HepG2 (cell line): ENCODE data around the gene ISY1. TPM values are rescaled to one million over a fixed set of nuclear protein-coding genes. Genes with fewer than 3 reads are reported as not detected.
A peak's percentile ranks its signal among the peaks of the same experiment; 100 is the strongest.

ENCODE experiments used
- ARHGAP35 ChIP-seq: sonication (generic); formaldehyde crosslinking; IDR thresholded peaks from 2 replicates; pipeline ENCODE4 v1.9.0; 2022; ENCODE audit warnings: mild to moderate bottlenecking, inconsistent platforms, moderate library complexity, missing genetic modification reagents, borderline replicate concordance
- CEBPB ChIP-seq: IDR thresholded peaks from 2 replicates; pipeline ENCODE4 v1.6.1; 2011; ENCODE audit warnings: low read depth, low read length, improper control_type of control experiment, borderline replicate concordance
- HDAC1 ChIP-seq: sonication (generic); formaldehyde crosslinking; IDR thresholded peaks from 2 replicates; pipeline ENCODE4 v1.5.1; 2020; ENCODE audit warnings: mild to moderate bottlenecking, missing genetic modification reagents
- HOXA9 ChIP-seq: sonication (generic); formaldehyde crosslinking; IDR thresholded peaks from 2 replicates; pipeline ENCODE4 v1.8.1; 2022; ENCODE audit warnings: missing genetic modification reagents, mild to moderate bottlenecking, moderate library complexity, borderline replicate concordance
- MAF1 ChIP-seq: sonication (generic); formaldehyde crosslinking; IDR thresholded peaks from 2 replicates; pipeline ENCODE4 v1.5.0; 2020; ENCODE audit warnings: missing genetic modification reagents, borderline replicate concordance
- SCMH1 ChIP-seq: sonication (generic); formaldehyde crosslinking; IDR thresholded peaks from 2 replicates; pipeline ENCODE4 v1.9.0; 2021; ENCODE audit warnings: missing genetic modification reagents, mild to moderate bottlenecking, borderline replicate concordance
- SRY ChIP-seq: sonication (generic); formaldehyde crosslinking; IDR thresholded peaks from 2 replicates; pipeline ENCODE4 v1.8.0; 2022; ENCODE audit warnings: mild to moderate bottlenecking, missing genetic modification reagents
- ZBTB21 ChIP-seq: sonication (generic); formaldehyde crosslinking; IDR thresholded peaks from 2 replicates; pipeline ENCODE4 v1.4.0; 2020; ENCODE audit warnings: missing genetic modification reagents
- ZFP36L1 ChIP-seq: sonication (generic); formaldehyde crosslinking; IDR thresholded peaks from 2 replicates; pipeline ENCODE4 v1.8.0; 2022; ENCODE audit warnings: mild to moderate bottlenecking, missing genetic modification reagents, moderate library complexity
- ZFP62 ChIP-seq: sonication (generic); formaldehyde crosslinking; IDR thresholded peaks from 2 replicates; pipeline ENCODE4 v1.4.0; 2020; ENCODE audit warnings: missing genetic modification reagents
- ZNF17 ChIP-seq: sonication (generic); formaldehyde crosslinking; IDR thresholded peaks from 2 replicates; pipeline ENCODE4 v1.5.0; 2020; ENCODE audit warnings: mild to moderate bottlenecking, missing genetic modification reagents
- ZNF224 ChIP-seq: sonication (generic); formaldehyde crosslinking; IDR thresholded peaks from 2 replicates; pipeline ENCODE4 v1.5.0; 2020; ENCODE audit warnings: mild to moderate bottlenecking, missing genetic modification reagents
- ZNF251 ChIP-seq: sonication (generic); formaldehyde crosslinking; IDR thresholded peaks from 2 replicates; pipeline ENCODE4 v1.9.0; 2021; ENCODE audit warnings: mild to moderate bottlenecking, missing genetic modification reagents
- ZNF282 ChIP-seq: fragments of 450-650 bp; IDR thresholded peaks from 2 replicates; pipeline ENCODE4 v1.6.1; 2018; ENCODE audit not compliant: partially characterized antibody
- ZNF333 ChIP-seq: sonication (generic); formaldehyde crosslinking; IDR thresholded peaks from 2 replicates; pipeline ENCODE4 v1.4.0; 2020; ENCODE audit warnings: mild to moderate bottlenecking, missing genetic modification reagents, borderline replicate concordance
- ZNF430 ChIP-seq: sonication (generic); formaldehyde crosslinking; IDR thresholded peaks from 2 replicates; pipeline ENCODE4 v1.9.0; 2021; ENCODE audit warnings: mild to moderate bottlenecking, missing genetic modification reagents
- ZNF567 ChIP-seq: sonication (generic); formaldehyde crosslinking; IDR thresholded peaks from 2 replicates; pipeline ENCODE4 v1.8.1; 2023; ENCODE audit warnings: mild to moderate bottlenecking, missing genetic modification reagents, borderline replicate concordance
- ZNF577 ChIP-seq: sonication (generic); formaldehyde crosslinking; IDR thresholded peaks from 2 replicates; pipeline ENCODE4 v1.4.0; 2020; ENCODE audit warnings: mild to moderate bottlenecking, low read depth, missing genetic modification reagents, borderline replicate concordance
- ZNF605 ChIP-seq: sonication (generic); formaldehyde crosslinking; IDR thresholded peaks from 2 replicates; pipeline ENCODE4 v1.8.0; 2022; ENCODE audit warnings: mild to moderate bottlenecking, missing genetic modification reagents
- ZNF703 ChIP-seq: sonication (generic); formaldehyde crosslinking; IDR thresholded peaks from 2 replicates; pipeline ENCODE4 v1.5.1; 2020; ENCODE audit warnings: missing genetic modification reagents, mild to moderate bottlenecking, moderate library complexity, borderline replicate concordance
- ZNF761 ChIP-seq: sonication (generic); formaldehyde crosslinking; conservative IDR thresholded peaks from 2 replicates; pipeline ENCODE4 v1.4.0; 2020; ENCODE audit warnings: mild to moderate bottlenecking, missing genetic modification reagents
- polyA plus RNA-seq, 8 experiments: library from polyadenylated mRNA; depleted of rRNA in 3 of 8; stranded (reverse) in 7 of 8; unstranded in 1 of 8; fragments of >200 nt; fragmentation: Illumina TruSeq in 4 of 8; extraction: Trizol in 4 of 8; gene quantifications; 2 replicates each; pipeline versions ENCODE4 v1.2.1 to v1.2.3, GENCODE V29; 2011 to 2016; ENCODE audit warnings: low read depth in 4 of 8, missing spikeins in 1 of 8, mixed read lengths in 1 of 8; ENCODE audit not compliant: insufficient read depth in 1 of 8
- total RNA-seq, 5 experiments: library from RNA; depleted of rRNA; stranded (reverse); fragments of >200 nt; fragmentation: Illumina TruSeq; extraction: Trizol; gene quantifications; 2 replicates each; pipeline ENCODE4 v1.2.3, GENCODE V29; 2016; ENCODE audit warnings: low read depth in 1 of 5
- TF ChIP-seq, protein P1 (sequence below): sonication (generic); formaldehyde crosslinking; IDR thresholded peaks from 2 replicates; pipeline ENCODE4 v1.9.0; 2022; ENCODE audit warnings: missing genetic modification reagents, mild to moderate bottlenecking, borderline replicate concordance
- TF ChIP-seq, protein P2 (sequence below): sonication (generic); formaldehyde crosslinking; IDR thresholded peaks from 2 replicates; pipeline ENCODE4 v1.4.0; 2020; ENCODE audit warnings: missing genetic modification reagents
- TF ChIP-seq, protein P3 (sequence below): IDR thresholded peaks from 2 replicates; pipeline ENCODE4 v1.6.1; 2016; ENCODE audit warnings: mild to moderate bottlenecking, missing biosample characterization, missing genetic modification reagents
- TF ChIP-seq, protein P4 (sequence below): sonication (generic); formaldehyde crosslinking; IDR thresholded peaks from 2 replicates; pipeline ENCODE4 v1.5.1; 2020; ENCODE audit warnings: missing genetic modification reagents, mild to moderate bottlenecking, borderline replicate concordance

Gene ISY1
- total and polyA plus RNA-seq, 2 of the 13 experiments (the other 11 are each of a cell fraction or from before 2014, with no cell fraction given): 21.0 to 39.1 TPM

DNA sequence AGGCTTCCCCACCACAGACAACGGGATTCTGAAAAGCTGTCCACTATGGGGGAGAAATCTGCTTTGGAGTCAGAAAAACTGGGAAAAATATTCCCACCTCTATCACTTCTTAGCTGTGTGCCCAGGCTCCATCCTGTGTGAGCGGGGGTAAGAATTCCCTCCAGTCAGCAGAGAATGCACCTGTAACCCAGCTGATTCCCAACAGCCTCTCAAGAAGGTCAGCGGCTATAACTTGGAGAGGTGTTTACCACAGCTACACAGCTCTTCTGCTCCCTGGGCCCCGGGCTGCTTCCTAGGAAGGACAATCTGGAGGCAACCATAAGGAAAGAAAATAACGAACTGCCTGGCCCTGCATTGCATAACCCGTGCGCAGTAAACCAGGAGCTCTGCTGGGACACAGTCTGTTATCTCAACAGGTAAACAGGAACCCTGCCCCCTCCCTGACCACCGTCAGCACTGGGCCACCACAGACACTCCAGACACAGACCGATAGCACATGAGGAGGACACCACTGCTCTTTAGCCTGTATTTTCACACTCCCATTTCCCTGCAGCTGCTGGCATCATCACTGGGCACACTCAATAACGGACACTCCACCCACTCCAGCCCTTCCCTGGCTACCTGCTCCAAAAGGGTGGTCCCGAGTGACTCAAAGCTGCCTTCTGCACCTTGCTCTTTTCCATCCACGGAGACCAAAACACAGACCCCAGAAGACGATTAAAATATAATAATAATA lies 41.3 kb downstream of the ISY1 start (continued):
- TF ChIP-seq, protein P1, sequence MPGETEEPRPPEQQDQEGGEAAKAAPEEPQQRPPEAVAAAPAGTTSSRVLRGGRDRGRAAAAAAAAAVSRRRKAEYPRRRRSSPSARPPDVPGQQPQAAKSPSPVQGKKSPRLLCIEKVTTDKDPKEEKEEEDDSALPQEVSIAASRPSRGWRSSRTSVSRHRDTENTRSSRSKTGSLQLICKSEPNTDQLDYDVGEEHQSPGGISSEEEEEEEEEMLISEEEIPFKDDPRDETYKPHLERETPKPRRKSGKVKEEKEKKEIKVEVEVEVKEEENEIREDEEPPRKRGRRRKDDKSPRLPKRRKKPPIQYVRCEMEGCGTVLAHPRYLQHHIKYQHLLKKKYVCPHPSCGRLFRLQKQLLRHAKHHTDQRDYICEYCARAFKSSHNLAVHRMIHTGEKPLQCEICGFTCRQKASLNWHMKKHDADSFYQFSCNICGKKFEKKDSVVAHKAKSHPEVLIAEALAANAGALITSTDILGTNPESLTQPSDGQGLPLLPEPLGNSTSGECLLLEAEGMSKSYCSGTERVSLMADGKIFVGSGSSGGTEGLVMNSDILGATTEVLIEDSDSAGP (CRISPR knock-in tag): peak; percentile 63; the same call in 1 of the 2 replicates
- TF ChIP-seq MAF1 (CRISPR knock-in tag) (no peak), ZNF761 (CRISPR knock-in tag) (no peak), ZNF224 (CRISPR knock-in tag) (0 out of 2 replicates have a peak, but pooled peaks have one; percentile 68), CEBPB (peak; percentile 94), SCMH1 (CRISPR knock-in tag) (no peak), ZNF251 (no peak), SRY (CRISPR knock-in tag) (no peak; the same call in 1 of the 2 replicates), ARHGAP35 (CRISPR knock-in tag) (no peak), ZNF567 (CRISPR knock-in tag) (no peak; the same call in 1 of the 2 replicates), ZNF430 (peak; percentile 69; the same call in 1 of the 2 replicates), ZNF282 (no peak), ZNF17 (no peak), ZFP62 (CRISPR knock-in tag) (no peak), ZFP36L1 (0 out of 2 replicates have a peak, but pooled peaks have one; percentile 72), ZBTB21 (CRISPR knock-in tag) (no peak), HOXA9 (CRISPR knock-in tag) (no peak; the same call in 1 of the 2 replicates), ZNF605 (CRISPR knock-in tag) (peak; percentile 74; the same call in 1 of the 2 replicates), ZNF703 (no peak), ZNF333 (CRISPR knock-in tag) (no peak), HDAC1 (CRISPR knock-in tag) (peak; percentile 94), ZNF577 (CRISPR knock-in tag) (no peak)
- TF ChIP-seq, protein P2, sequence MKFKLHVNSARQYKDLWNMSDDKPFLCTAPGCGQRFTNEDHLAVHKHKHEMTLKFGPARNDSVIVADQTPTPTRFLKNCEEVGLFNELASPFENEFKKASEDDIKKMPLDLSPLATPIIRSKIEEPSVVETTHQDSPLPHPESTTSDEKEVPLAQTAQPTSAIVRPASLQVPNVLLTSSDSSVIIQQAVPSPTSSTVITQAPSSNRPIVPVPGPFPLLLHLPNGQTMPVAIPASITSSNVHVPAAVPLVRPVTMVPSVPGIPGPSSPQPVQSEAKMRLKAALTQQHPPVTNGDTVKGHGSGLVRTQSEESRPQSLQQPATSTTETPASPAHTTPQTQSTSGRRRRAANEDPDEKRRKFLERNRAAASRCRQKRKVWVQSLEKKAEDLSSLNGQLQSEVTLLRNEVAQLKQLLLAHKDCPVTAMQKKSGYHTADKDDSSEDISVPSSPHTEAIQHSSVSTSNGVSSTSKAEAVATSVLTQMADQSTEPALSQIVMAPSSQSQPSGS: peak; percentile 58; the same call in 1 of the 2 replicates
- TF ChIP-seq, protein P3, sequence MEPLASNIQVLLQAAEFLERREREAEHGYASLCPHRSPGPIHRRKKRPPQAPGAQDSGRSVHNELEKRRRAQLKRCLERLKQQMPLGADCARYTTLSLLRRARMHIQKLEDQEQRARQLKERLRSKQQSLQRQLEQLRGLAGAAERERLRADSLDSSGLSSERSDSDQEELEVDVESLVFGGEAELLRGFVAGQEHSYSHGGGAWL (CRISPR knock-in tag): peak; percentile 47; the same call in 1 of the 2 replicates
- TF ChIP-seq, protein P4, sequence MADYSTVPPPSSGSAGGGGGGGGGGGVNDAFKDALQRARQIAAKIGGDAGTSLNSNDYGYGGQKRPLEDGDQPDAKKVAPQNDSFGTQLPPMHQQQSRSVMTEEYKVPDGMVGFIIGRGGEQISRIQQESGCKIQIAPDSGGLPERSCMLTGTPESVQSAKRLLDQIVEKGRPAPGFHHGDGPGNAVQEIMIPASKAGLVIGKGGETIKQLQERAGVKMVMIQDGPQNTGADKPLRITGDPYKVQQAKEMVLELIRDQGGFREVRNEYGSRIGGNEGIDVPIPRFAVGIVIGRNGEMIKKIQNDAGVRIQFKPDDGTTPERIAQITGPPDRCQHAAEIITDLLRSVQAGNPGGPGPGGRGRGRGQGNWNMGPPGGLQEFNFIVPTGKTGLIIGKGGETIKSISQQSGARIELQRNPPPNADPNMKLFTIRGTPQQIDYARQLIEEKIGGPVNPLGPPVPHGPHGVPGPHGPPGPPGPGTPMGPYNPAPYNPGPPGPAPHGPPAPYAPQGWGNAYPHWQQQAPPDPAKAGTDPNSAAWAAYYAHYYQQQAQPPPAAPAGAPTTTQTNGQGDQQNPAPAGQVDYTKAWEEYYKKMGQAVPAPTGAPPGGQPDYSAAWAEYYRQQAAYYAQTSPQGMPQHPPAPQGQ: peak; percentile 57; the same call in 1 of the 2 replicates
